GM23338 (cell line): ENCODE results near the gene FAF1. TPM values are rescaled to one million over a fixed set of nuclear protein-coding genes. Genes with fewer than 3 reads are reported as not detected.

Experiments
- ATAC-seq: fragments of 200-7000 bp; cut with Tn5 transposase; 3 replicates; pipeline ENCODE4 v1.9.1; 2020
- DNase-seq: peaks from one replicate; pipeline ENCODE4 v3.0.0-alpha.2; 2015; ENCODE audit warnings: low spot score
- H2AFZ ChIP-seq: fragments of 200-600 bp; sonication (generic); 2 replicates; pipeline ENCODE4 v1.8.0; 2016; ENCODE audit warnings: antibody characterized with exemption, mild to moderate bottlenecking, moderate library complexity
- H3F3A ChIP-seq: fragments of 200-600 bp; sonication (generic); replicated peaks from 2 replicates; pipeline ENCODE4 v1.8.0; 2017; ENCODE audit warnings: antibody characterized with exemption, mixed run types, low read depth
- H3K27ac ChIP-seq: fragments of 200-600 bp; sonication (generic); 2 replicates; pipeline ENCODE4 v1.6.1; 2016; ENCODE audit warnings: low read depth
- H3K27me3 ChIP-seq: fragments of 200-600 bp; sonication (generic); 2 replicates; pipeline ENCODE4 v1.8.0; 2016; ENCODE audit warnings: mild to moderate bottlenecking, mixed run types, moderate library complexity; ENCODE audit not compliant: insufficient read depth
- H3K36me3 ChIP-seq: fragments of 200-600 bp; sonication (generic); 2 replicates; pipeline ENCODE4 v1.8.0; 2016; ENCODE audit warnings: mild to moderate bottlenecking; ENCODE audit not compliant: insufficient read depth
- H3K4me1 ChIP-seq: fragments of 200-600 bp; sonication (generic); 2 replicates; pipeline ENCODE4 v1.8.0; 2016; ENCODE audit warnings: mild to moderate bottlenecking, moderate library complexity; ENCODE audit not compliant: insufficient read depth
- H3K4me2 ChIP-seq: fragments of 200-600 bp; sonication (generic); 2 replicates; pipeline ENCODE4 v1.7.1; 2017; ENCODE audit warnings: mixed run types
- H3K4me3 ChIP-seq: fragments of 200-600 bp; sonication (generic); 2 replicates; pipeline ENCODE4 v1.6.1; 2016; ENCODE audit warnings: mixed run types
- H3K79me2 ChIP-seq: fragments of 200-600 bp; sonication (generic); replicated peaks from 2 replicates; pipeline ENCODE4 v1.8.0; 2017; ENCODE audit warnings: mild to moderate bottlenecking; ENCODE audit not compliant: insufficient read depth
- H3K9me2 ChIP-seq: fragments of 200-600 bp; sonication (generic); 2 replicates; pipeline ENCODE4 v1.8.0; 2017; ENCODE audit not compliant: insufficient read depth
- H4K20me1 ChIP-seq: fragments of 200-600 bp; sonication (generic); replicated peaks from 2 replicates; pipeline ENCODE4 v1.8.0; 2017; ENCODE audit warnings: mild to moderate bottlenecking; ENCODE audit not compliant: insufficient read depth
- H3K27ac Mint-ChIP-seq: 2 replicates; pipeline ENCODE4 v1.8.0; 2020; ENCODE audit warnings: inconsistent platforms, mild to moderate bottlenecking, moderate library complexity, mixed read lengths
- H3K27me3 Mint-ChIP-seq: 3 replicates; pipeline ENCODE4 v1.8.0; 2022; ENCODE audit warnings: low read depth, mild to moderate bottlenecking, moderate library complexity, mixed read lengths, inconsistent platforms; ENCODE audit not compliant: insufficient read depth, poor library complexity
- H3K36me3 Mint-ChIP-seq: 3 replicates; pipeline ENCODE4 v1.8.0; 2021; ENCODE audit warnings: low read depth, mild to moderate bottlenecking, inconsistent platforms, moderate library complexity, mixed read lengths
- H3K4me1 Mint-ChIP-seq: 3 replicates; pipeline ENCODE4 v1.8.0; 2020; ENCODE audit warnings: mild to moderate bottlenecking, inconsistent platforms, mixed read lengths
- H3K4me3 Mint-ChIP-seq: 3 replicates; pipeline ENCODE4 v1.8.0; 2021; ENCODE audit warnings: moderate library complexity, mild to moderate bottlenecking, inconsistent platforms, mixed read lengths
- H3K9me3 Mint-ChIP-seq: 3 replicates; pipeline ENCODE4 v1.8.0; 2020; ENCODE audit warnings: moderate library complexity, mild to moderate bottlenecking, inconsistent platforms, mixed read lengths
- CREB1 ChIP-seq: fragments of 250-450 bp; sonication (Bioruptor Pico); IDR thresholded peaks from 2 replicates; pipeline ENCODE4 v1.5.0; 2020; ENCODE audit warnings: low read depth, mild to moderate bottlenecking, moderate library complexity
- EZH2 ChIP-seq: fragments of 200-600 bp; sonication (generic); IDR thresholded peaks from one replicate; pipeline ENCODE4 v1.8.0; 2017; ENCODE audit warnings: antibody characterized with exemption, mild to moderate bottlenecking, low read depth; ENCODE audit not compliant: unreplicated experiment
- EZH2phosphoT487 ChIP-seq: fragments of 200-600 bp; sonication (generic); IDR thresholded peaks from one replicate; pipeline ENCODE4 v1.8.1; 2018; ENCODE audit warnings: antibody characterized with exemption; ENCODE audit not compliant: unreplicated experiment
- JUNB ChIP-seq: IDR thresholded peaks from one replicate; pipeline ENCODE4 v1.6.1; 2016; ENCODE audit warnings: antibody characterized with exemption; ENCODE audit not compliant: unreplicated experiment
- NANOG ChIP-seq: IDR thresholded peaks from 2 replicates; pipeline ENCODE4 v1.6.1; 2016; ENCODE audit warnings: antibody characterized with exemption, borderline replicate concordance
- POLR2AphosphoS5 ChIP-seq: IDR thresholded peaks from 2 replicates; pipeline ENCODE4 v1.6.1; 2016; ENCODE audit warnings: antibody characterized with exemption, low read depth
- STAT1 ChIP-seq: IDR thresholded peaks from one replicate; pipeline ENCODE4 v1.6.1; 2016; ENCODE audit warnings: antibody characterized with exemption; ENCODE audit not compliant: unreplicated experiment
- ZNF114 ChIP-seq: fragments of 250-450 bp; sonication (Bioruptor Pico); IDR thresholded peaks from 2 replicates; pipeline ENCODE4 v1.5.0; 2020; ENCODE audit warnings: mild to moderate bottlenecking, moderate library complexity
- ZNF331 ChIP-seq: fragments of 250-450 bp; sonication (Bioruptor Pico); IDR thresholded peaks from 2 replicates; pipeline ENCODE4 v1.5.0; 2020; ENCODE audit warnings: low read depth, mild to moderate bottlenecking, moderate library complexity
- polyA plus RNA-seq: library from polyadenylated mRNA; unstranded; fragments of >200 nt; fragmentation: Nextera tagmentation; extraction: Ambion mirVana; gene quantifications from 2 replicates; pipeline ENCODE4 v1.2.1, GENCODE V29; 2016
- total RNA-seq: library from RNA; depleted of rRNA; stranded (reverse); fragments of >200 nt; shearing (Covaris generic); gene quantifications from 2 replicates; pipeline ENCODE4 v1.2.3, GENCODE V29; 2014
- TF ChIP-seq, protein P1 (sequence below): fragments of 250-450 bp; sonication (Bioruptor Pico); IDR thresholded peaks from 2 replicates; pipeline ENCODE4 v1.5.0; 2020; ENCODE audit warnings: mild to moderate bottlenecking, moderate library complexity
- TF ChIP-seq, protein P2 (sequence below): IDR thresholded peaks from 2 replicates; pipeline ENCODE4 v1.6.1; 2016; ENCODE audit warnings: antibody characterized with exemption
- TF ChIP-seq, protein P3 (sequence below): IDR thresholded peaks from one replicate; pipeline ENCODE4 v1.6.1; 2018; ENCODE audit warnings: antibody characterized with exemption; ENCODE audit not compliant: unreplicated experiment
- TF ChIP-seq, protein P4 (sequence below), 2 experiments: fragments of 200-600 bp in 1 of 2; sonication (generic) in 1 of 2; conservative IDR thresholded peaks; 2 replicates each; pipeline versions ENCODE4 v1.5.1 to v1.6.1; 2016 to 2017; ENCODE audit warnings: antibody characterized with exemption in 2 of 2, low read depth in 2 of 2, mild to moderate bottlenecking in 2 of 2, moderate library complexity in 1 of 2

The FAF1 gene
- total and polyA plus RNA-seq, 2 experiments from 2014 or later, result 24.1 to 53.2 TPM

DNA sequence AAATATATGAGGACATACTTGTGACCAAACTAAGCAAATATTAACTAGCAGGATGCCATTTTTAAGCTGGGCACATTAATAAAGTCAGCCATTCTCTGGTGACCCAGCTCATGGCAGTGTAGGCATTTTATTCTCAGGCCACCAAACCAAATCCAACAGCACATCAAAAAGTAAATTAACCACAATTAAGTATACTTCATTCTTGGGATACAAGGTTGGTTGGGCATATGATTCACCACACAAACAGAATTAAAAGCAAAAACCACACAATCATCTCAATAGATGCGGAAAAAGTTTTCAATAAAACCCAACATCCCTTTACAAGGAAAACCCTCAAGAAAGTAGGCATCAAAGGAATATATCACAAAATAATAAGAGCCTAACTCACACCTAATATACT lies 101.3 kb downstream of the FAF1 start:
- TF ChIP-seq EZH2 (no peak), NANOG (no peak), EZH2phosphoT487 (no peak), POLR2AphosphoS5 (no peak), JUNB (no peak), ZNF114 (CRISPR knock-in tag) (no peak), ZNF331 (CRISPR knock-in tag) (no peak), STAT1 (no peak), CREB1 (CRISPR knock-in tag) (no peak)
- TF ChIP-seq, protein P1, sequence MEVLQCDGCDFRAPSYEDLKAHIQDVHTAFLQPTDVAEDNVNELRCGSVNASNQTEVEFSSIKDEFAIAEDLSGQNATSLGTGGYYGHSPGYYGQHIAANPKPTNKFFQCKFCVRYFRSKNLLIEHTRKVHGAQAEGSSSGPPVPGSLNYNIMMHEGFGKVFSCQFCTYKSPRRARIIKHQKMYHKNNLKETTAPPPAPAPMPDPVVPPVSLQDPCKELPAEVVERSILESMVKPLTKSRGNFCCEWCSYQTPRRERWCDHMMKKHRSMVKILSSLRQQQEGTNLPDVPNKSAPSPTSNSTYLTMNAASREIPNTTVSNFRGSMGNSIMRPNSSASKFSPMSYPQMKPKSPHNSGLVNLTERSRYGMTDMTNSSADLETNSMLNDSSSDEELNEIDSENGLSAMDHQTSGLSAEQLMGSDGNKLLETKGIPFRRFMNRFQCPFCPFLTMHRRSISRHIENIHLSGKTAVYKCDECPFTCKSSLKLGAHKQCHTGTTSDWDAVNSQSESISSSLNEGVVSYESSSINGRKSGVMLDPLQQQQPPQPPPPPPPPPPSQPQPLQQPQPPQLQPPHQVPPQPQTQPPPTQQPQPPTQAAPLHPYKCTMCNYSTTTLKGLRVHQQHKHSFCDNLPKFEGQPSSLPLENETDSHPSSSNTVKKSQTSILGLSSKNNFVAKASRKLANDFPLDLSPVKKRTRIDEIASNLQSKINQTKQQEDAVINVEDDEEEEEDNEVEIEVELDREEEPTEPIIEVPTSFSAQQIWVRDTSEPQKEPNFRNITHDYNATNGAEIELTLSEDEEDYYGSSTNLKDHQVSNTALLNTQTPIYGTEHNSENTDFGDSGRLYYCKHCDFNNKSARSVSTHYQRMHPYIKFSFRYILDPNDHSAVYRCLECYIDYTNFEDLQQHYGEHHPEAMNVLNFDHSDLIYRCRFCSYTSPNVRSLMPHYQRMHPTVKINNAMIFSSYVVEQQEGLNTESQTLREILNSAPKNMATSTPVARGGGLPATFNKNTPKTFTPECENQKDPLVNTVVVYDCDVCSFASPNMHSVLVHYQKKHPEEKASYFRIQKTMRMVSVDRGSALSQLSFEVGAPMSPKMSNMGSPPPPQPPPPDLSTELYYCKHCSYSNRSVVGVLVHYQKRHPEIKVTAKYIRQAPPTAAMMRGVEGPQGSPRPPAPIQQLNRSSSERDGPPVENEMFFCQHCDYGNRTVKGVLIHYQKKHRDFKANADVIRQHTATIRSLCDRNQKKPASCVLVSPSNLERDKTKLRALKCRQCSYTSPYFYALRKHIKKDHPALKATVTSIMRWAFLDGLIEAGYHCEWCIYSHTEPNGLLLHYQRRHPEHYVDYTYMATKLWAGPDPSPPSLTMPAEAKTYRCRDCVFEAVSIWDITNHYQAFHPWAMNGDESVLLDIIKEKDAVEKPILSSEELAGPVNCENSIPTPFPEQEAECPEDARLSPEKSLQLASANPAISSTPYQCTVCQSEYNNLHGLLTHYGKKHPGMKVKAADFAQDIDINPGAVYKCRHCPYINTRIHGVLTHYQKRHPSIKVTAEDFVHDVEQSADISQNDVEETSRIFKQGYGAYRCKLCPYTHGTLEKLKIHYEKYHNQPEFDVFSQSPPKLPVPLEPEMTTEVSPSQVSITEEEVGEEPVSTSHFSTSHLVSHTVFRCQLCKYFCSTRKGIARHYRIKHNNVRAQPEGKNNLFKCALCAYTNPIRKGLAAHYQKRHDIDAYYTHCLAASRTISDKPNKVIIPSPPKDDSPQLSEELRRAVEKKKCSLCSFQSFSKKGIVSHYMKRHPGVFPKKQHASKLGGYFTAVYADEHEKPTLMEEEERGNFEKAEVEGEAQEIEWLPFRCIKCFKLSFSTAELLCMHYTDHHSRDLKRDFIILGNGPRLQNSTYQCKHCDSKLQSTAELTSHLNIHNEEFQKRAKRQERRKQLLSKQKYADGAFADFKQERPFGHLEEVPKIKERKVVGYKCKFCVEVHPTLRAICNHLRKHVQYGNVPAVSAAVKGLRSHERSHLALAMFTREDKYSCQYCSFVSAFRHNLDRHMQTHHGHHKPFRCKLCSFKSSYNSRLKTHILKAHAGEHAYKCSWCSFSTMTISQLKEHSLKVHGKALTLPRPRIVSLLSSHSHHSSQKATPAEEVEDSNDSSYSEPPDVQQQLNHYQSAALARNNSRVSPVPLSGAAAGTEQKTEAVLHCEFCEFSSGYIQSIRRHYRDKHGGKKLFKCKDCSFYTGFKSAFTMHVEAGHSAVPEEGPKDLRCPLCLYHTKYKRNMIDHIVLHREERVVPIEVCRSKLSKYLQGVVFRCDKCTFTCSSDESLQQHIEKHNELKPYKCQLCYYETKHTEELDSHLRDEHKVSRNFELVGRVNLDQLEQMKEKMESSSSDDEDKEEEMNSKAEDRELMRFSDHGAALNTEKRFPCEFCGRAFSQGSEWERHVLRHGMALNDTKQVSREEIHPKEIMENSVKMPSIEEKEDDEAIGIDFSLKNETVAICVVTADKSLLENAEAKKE (CRISPR knock-in tag), result no peak
- TF ChIP-seq, protein P2, sequence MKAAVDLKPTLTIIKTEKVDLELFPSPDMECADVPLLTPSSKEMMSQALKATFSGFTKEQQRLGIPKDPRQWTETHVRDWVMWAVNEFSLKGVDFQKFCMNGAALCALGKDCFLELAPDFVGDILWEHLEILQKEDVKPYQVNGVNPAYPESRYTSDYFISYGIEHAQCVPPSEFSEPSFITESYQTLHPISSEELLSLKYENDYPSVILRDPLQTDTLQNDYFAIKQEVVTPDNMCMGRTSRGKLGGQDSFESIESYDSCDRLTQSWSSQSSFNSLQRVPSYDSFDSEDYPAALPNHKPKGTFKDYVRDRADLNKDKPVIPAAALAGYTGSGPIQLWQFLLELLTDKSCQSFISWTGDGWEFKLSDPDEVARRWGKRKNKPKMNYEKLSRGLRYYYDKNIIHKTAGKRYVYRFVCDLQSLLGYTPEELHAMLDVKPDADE, result no peak
- TF ChIP-seq, protein P3, sequence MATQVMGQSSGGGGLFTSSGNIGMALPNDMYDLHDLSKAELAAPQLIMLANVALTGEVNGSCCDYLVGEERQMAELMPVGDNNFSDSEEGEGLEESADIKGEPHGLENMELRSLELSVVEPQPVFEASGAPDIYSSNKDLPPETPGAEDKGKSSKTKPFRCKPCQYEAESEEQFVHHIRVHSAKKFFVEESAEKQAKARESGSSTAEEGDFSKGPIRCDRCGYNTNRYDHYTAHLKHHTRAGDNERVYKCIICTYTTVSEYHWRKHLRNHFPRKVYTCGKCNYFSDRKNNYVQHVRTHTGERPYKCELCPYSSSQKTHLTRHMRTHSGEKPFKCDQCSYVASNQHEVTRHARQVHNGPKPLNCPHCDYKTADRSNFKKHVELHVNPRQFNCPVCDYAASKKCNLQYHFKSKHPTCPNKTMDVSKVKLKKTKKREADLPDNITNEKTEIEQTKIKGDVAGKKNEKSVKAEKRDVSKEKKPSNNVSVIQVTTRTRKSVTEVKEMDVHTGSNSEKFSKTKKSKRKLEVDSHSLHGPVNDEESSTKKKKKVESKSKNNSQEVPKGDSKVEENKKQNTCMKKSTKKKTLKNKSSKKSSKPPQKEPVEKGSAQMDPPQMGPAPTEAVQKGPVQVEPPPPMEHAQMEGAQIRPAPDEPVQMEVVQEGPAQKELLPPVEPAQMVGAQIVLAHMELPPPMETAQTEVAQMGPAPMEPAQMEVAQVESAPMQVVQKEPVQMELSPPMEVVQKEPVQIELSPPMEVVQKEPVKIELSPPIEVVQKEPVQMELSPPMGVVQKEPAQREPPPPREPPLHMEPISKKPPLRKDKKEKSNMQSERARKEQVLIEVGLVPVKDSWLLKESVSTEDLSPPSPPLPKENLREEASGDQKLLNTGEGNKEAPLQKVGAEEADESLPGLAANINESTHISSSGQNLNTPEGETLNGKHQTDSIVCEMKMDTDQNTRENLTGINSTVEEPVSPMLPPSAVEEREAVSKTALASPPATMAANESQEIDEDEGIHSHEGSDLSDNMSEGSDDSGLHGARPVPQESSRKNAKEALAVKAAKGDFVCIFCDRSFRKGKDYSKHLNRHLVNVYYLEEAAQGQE, result no peak
- TF ChIP-seq, protein P4, sequence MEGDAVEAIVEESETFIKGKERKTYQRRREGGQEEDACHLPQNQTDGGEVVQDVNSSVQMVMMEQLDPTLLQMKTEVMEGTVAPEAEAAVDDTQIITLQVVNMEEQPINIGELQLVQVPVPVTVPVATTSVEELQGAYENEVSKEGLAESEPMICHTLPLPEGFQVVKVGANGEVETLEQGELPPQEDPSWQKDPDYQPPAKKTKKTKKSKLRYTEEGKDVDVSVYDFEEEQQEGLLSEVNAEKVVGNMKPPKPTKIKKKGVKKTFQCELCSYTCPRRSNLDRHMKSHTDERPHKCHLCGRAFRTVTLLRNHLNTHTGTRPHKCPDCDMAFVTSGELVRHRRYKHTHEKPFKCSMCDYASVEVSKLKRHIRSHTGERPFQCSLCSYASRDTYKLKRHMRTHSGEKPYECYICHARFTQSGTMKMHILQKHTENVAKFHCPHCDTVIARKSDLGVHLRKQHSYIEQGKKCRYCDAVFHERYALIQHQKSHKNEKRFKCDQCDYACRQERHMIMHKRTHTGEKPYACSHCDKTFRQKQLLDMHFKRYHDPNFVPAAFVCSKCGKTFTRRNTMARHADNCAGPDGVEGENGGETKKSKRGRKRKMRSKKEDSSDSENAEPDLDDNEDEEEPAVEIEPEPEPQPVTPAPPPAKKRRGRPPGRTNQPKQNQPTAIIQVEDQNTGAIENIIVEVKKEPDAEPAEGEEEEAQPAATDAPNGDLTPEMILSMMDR (conservative IDR thresholded peaks at IDR 0.05; ENCODE audit: low read depth in 2 of 2), result no peak
- 0 out of 2 replicates have a peak, but pooled peaks cover 10% of the 10 kb centered on the region for H3K36me3 ChIP-seq
- H3K27me3 ChIP-seq, result no peaks in the 10 kb centered on the region
- Mint-ChIP-seq H3K27me3 (no peaks in the 10 kb centered on the region), H3K9me3 (peaks cover 22% of the 10 kb centered on the region), H3K4me3 (no peak overlapping the region), H3K4me1 (no peaks in the 10 kb centered on the region), H3K36me3 (peaks cover 13% of the 10 kb centered on the region; the same call in 2 of the 3 replicates), H3K27ac (no peak overlapping the region)
- no peaks in the 10 kb centered on the region for H3F3A ChIP-seq
- H3K4me2 ChIP-seq, result no peak overlapping the region
- H4K20me1 ChIP-seq, result no peaks in the 10 kb centered on the region
- H3K79me2 ChIP-seq, result peaks cover 51% of the 10 kb centered on the region
- H3K4me1 ChIP-seq, result no peaks in the 10 kb centered on the region
- H3K27ac ChIP-seq, result no peak overlapping the region
- H2AFZ ChIP-seq, result no peak overlapping the region
- no peak for DNase-seq
- ATAC-seq, result no peak
- no peak overlapping the region for H3K4me3 ChIP-seq
- H3K9me2 ChIP-seq, result no peaks in the 10 kb centered on the region
